ENCODE data around the gene RCSD1.

DNA sequence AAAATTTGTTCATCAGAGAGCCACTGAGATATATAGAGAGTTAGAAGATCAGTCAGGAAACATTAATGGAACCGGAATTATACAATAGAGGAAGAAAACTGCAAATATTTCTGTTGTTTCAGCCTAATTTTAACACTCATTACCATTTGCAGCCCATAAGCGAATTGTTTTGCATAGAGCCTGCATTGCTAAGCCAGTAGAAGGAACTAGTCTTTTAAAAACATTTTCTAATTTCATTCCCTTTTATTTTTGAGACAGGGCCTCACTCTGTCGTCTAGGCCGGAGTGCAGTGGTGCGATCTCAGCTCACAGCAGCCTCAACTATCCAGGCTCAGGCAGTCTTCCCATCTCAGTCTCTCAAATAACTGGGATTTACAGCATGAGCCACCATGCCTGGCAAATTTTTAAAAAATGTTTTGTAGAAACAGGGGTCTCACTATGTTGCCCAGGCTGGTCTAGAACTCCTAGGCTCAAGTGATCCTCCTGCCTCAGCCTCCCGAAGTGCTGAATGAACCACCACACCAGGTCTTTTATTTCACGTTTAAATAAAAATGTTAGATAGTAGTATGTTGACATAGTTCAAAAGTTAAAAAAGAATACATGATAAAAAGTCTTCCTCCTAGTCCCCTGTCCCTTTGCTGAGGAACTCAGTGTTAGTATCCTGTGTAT lies 117.1 kb downstream of the RCSD1 start:
- TF ChIP-seq, protein P1, sequence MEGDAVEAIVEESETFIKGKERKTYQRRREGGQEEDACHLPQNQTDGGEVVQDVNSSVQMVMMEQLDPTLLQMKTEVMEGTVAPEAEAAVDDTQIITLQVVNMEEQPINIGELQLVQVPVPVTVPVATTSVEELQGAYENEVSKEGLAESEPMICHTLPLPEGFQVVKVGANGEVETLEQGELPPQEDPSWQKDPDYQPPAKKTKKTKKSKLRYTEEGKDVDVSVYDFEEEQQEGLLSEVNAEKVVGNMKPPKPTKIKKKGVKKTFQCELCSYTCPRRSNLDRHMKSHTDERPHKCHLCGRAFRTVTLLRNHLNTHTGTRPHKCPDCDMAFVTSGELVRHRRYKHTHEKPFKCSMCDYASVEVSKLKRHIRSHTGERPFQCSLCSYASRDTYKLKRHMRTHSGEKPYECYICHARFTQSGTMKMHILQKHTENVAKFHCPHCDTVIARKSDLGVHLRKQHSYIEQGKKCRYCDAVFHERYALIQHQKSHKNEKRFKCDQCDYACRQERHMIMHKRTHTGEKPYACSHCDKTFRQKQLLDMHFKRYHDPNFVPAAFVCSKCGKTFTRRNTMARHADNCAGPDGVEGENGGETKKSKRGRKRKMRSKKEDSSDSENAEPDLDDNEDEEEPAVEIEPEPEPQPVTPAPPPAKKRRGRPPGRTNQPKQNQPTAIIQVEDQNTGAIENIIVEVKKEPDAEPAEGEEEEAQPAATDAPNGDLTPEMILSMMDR (IDR thresholded peaks at IDR 0.05), result no peak
- no peak for TF ChIP-seq POLR2A (IDR thresholded peaks at IDR 0.05)
